ENCODE results near the gene KRT17.
A peak's percentile ranks its signal among the peaks of the same experiment; 100 is the strongest.
"Not testable (repeated sequence)": the region's sequence is repeated elsewhere in the genome, so short reads cannot be mapped to it uniquely, and the experiment has no call there.

The KRT17 gene

GRCh38 chr17:41619036-41619926 lies 5.1 kb downstream of the KRT17 start:
- peak; percentile 17 for DNase-seq

GRCh38 chr17:41618341-41619035 lies 5.9 kb downstream of the KRT17 start:
- peak; percentile 32 for DNase-seq

- no peak for DNase-seq
Measured at GRCh38 chr17:41617698-41618097, 6.7 kb downstream of the KRT17 start.

- DNase-seq: no peak
Measured at GRCh38 chr17:41617136-41617535, 7.2 kb downstream of the KRT17 start.

- not testable (repeated sequence) for DNase-seq
Measured at GRCh38 chr17:41616486-41616885, 7.9 kb downstream of the KRT17 start.

GRCh38 chr17:41615454-41615853 lies 8.9 kb downstream of the KRT17 start:
- DNase-seq: no peak

- not testable (repeated sequence) for DNase-seq
Measured at GRCh38 chr17:41614767-41615166, 9.6 kb downstream of the KRT17 start.

- DNase-seq: no peak
Measured at GRCh38 chr17:41614098-41614497, 10.3 kb downstream of the KRT17 start.

GRCh38 chr17:41613277-41614082 lies 10.9 kb downstream of the KRT17 start:
- DNase-seq: no peak

- not testable (repeated sequence) for DNase-seq
Measured at GRCh38 chr17:41612376-41613160, 11.8 kb downstream of the KRT17 start, which contains the start of gene KRT16. KRT16 (minus strand) TSS chr17:41612767; CDS start chr17:41612688, 79 bp downstream.

GRCh38 chr17:41610965-41611640 lies 13.3 kb downstream of the KRT17 start:
- no peak for DNase-seq

GRCh38 chr17:41610061-41610517 lies 14.3 kb downstream of the KRT17 start:
- DNase-seq: not testable (repeated sequence)

GRCh38 chr17:41606930-41607329 lies 17.4 kb downstream of the KRT17 start:
- not testable (repeated sequence) for DNase-seq

- no peak for DNase-seq
Measured at GRCh38 chr17:41602524-41602923, 21.9 kb downstream of the KRT17 start.

GRCh38 chr17:41600318-41600717 lies 24.1 kb downstream of the KRT17 start:
- no peak for DNase-seq

- no peak for DNase-seq
Measured at GRCh38 chr17:41599680-41600079, 24.7 kb downstream of the KRT17 start.

GRCh38 chr17:41595585-41595984 lies 28.8 kb downstream of the KRT17 start:
- no peak for DNase-seq

- DNase-seq: no peak
Measured at GRCh38 chr17:41594363-41594915, 29.9 kb downstream of the KRT17 start.

GRCh38 chr17:41593306-41593981 lies 30.9 kb downstream of the KRT17 start:
- no peak for DNase-seq

- DNase-seq: no peak
Measured at GRCh38 chr17:41592601-41593305, 31.6 kb downstream of the KRT17 start.

Data from left hindlimb (tissue), 1 donor.